Fibroblast of skin of left quadriceps (primary cell): ENCODE measurements around the gene HEBP1.
A peak's percentile ranks its signal among the peaks of the same experiment; 100 is the strongest.

Source experiments
- DNase-seq, 2 experiments: peaks; one replicate each; pipeline ENCODE4 v3.0.0-alpha.2; 2013; ENCODE audit warnings: low read depth in 2 of 2

HEBP1 gene

GRCh38 chr12:12990700-12991468 lies 9.2 kb downstream of the HEBP1 start:
- DNase-seq, result no peak

- no peak for DNase-seq
Observed at GRCh38 chr12:12987421-12987820, 12.6 kb downstream of the HEBP1 start.

- DNase-seq, result no peak
Observed at GRCh38 chr12:12986775-12987331, 13.2 kb downstream of the HEBP1 start.

- DNase-seq, result no peak
Observed at GRCh38 chr12:12985817-12986408, 14.2 kb downstream of the HEBP1 start.

- DNase-seq, result no peak
Observed at GRCh38 chr12:12984149-12984548, 15.9 kb downstream of the HEBP1 start.

- DNase-seq, result no peak
Observed at GRCh38 chr12:12983420-12984035, 16.5 kb downstream of the HEBP1 start.

- DNase-seq, result no peak
Observed at GRCh38 chr12:12982331-12982730, 17.7 kb downstream of the HEBP1 start.

- DNase-seq, result peak; percentile 80 to 83
Observed at GRCh38 chr12:12979731-12980259, 20.3 kb downstream of the HEBP1 start.

GRCh38 chr12:12979126-12979525 lies 20.9 kb downstream of the HEBP1 start:
- no peak for DNase-seq

GRCh38 chr12:12977231-12977630 lies 22.8 kb downstream of the HEBP1 start:
- DNase-seq, result no peak

- DNase-seq, result peak; percentile 77
Observed at GRCh38 chr12:12976366-12976765, 23.7 kb downstream of the HEBP1 start.

GRCh38 chr12:12975322-12976077 lies 24.6 kb downstream of the HEBP1 start:
- DNase-seq, result no peak

GRCh38 chr12:12974211-12974610 lies 25.9 kb downstream of the HEBP1 start:
- no peak for DNase-seq

GRCh38 chr12:12973019-12973418 lies 27.0 kb downstream of the HEBP1 start:
- DNase-seq, result no peak

GRCh38 chr12:12965836-12966235 lies 34.2 kb downstream of the HEBP1 start:
- no peak for DNase-seq

- DNase-seq, result no peak
Observed at GRCh38 chr12:12964255-12964654, 35.8 kb downstream of the HEBP1 start.

- no peak for DNase-seq
Observed at GRCh38 chr12:12960639-12961209, 39.3 kb downstream of the HEBP1 start.

GRCh38 chr12:12958886-12959285 lies 41.2 kb downstream of the HEBP1 start:
- DNase-seq, result no peak

- DNase-seq, result no peak
Observed at GRCh38 chr12:12954878-12955625, 45.0 kb downstream of the HEBP1 start.

- no peak for DNase-seq
Observed at GRCh38 chr12:12954356-12954755, 45.7 kb downstream of the HEBP1 start.

GRCh38 chr12:12952036-12952435 lies 48.0 kb downstream of the HEBP1 start, which contains the start of gene GPRC5D:
TSS of gene GPRC5D (minus strand) at chr12:12952170. CDS start at chr12:12950384, 1,786 bp downstream.
- no peak for DNase-seq
